ENCODE data around the gene ASAP2.

Gene ASAP2

DNA sequence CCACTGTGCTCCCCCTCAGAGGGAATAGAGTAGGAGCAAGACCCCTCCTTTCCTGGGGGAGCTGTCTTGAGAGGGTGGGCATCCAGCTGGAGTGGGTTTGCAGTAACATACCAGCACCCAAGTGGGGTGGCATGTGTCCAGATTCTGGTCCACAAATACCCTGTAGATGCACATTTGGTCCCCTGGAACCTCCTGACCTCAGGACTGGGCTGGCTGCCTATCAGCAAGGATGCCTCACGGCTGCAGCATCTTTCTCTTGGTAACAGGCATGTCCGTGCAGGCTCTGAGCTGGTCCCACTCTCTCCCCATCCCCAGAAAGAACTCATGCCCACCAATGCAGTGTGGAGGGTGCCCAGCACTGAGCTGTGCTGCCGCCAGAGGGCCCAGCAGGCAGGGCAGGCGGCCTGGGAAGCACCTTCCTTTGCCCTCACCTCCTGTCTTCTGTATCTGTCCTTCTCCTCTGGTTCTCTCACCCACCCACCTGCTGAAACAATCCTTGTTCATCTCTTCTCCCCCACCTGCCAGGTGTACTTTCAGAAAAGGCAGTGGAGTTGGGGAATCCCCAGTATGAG is 169.3 kb downstream of the ASAP2 start:
- peak; percentile 90 for FAIRE-seq

DNA sequence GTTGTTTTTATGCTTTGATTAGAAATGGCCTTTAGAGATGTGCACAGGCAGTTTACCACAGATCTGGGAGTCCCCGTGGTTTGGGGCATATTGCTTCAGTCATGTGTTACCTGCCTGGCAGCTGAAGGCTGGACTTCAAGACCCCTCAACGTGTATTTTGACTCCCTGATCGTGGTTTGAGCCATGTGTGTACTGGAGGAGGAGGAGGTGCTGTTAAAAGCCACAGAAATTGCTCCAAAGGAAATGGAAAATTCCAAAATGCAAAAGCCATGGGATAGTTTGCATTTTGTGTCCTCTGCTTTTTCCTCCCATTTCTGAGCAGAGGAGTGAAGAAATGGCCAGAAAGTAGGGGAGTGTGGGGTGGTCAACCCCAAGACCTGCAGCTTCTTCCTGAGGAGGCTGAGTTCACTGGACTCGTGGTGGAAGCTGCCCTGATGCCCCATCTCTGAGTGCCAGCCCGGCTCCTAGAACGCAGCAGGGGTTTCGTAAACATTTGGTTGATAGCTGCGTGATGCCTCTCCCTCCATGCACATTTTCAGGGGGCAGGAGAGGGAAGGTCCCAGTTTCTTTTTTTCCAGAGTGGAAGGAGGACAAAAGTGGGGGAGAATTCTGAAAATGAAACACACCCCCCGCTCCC is 171.0 kb downstream of the ASAP2 start:
- FAIRE-seq (no peak), DNase-seq (ENCODE audit: insufficient read length) (no peak)
- TF ChIP-seq TAF1 (IDR thresholded peaks at IDR 0.05; ENCODE audit: borderline replicate concordance, low read depth, low read length), result no peak
- no peak for TF ChIP-seq POLR2AphosphoS5 (IDR thresholded peaks at IDR 0.05; ENCODE audit: low read depth, low read length)
- TF ChIP-seq POLR2A (IDR thresholded peaks at IDR 0.05; ENCODE audit: low read depth, low read length), result no peak

More for the DNA sequence above, 169.3 kb downstream of the ASAP2 start:
- TF ChIP-seq TAF1 (IDR thresholded peaks at IDR 0.05; ENCODE audit: borderline replicate concordance, low read depth, low read length) (no peak), POLR2AphosphoS5 (IDR thresholded peaks at IDR 0.05; ENCODE audit: low read depth, low read length) (no peak), POLR2A (IDR thresholded peaks at IDR 0.05; ENCODE audit: low read depth, low read length) (no peak)
- DNase-seq (ENCODE audit: insufficient read length), result peak; percentile 40

GRCh38 chr2:9378433-9379390 is 172.1 kb downstream of the ASAP2 start:
- DNase-seq (ENCODE audit: insufficient read length), result no peak
- TF ChIP-seq TAF1 (IDR thresholded peaks at IDR 0.05; ENCODE audit: borderline replicate concordance, low read depth, low read length) (no peak), POLR2A (IDR thresholded peaks at IDR 0.05; ENCODE audit: low read depth, low read length) (no peak), POLR2AphosphoS5 (IDR thresholded peaks at IDR 0.05; ENCODE audit: low read depth, low read length) (no peak)
- no peak for FAIRE-seq

GRCh38 chr2:9379391-9379755 is 172.8 kb downstream of the ASAP2 start:
- no peak for DNase-seq (ENCODE audit: insufficient read length)
- FAIRE-seq, result no peak
- TF ChIP-seq POLR2AphosphoS5 (IDR thresholded peaks at IDR 0.05; ENCODE audit: low read depth, low read length) (no peak), POLR2A (IDR thresholded peaks at IDR 0.05; ENCODE audit: low read depth, low read length) (no peak), TAF1 (IDR thresholded peaks at IDR 0.05; ENCODE audit: borderline replicate concordance, low read depth, low read length) (no peak)

- no peak for TF ChIP-seq TAF1 (IDR thresholded peaks at IDR 0.05; ENCODE audit: borderline replicate concordance, low read depth, low read length)
- no peak for TF ChIP-seq POLR2AphosphoS5 (IDR thresholded peaks at IDR 0.05; ENCODE audit: low read depth, low read length)
- TF ChIP-seq POLR2A (IDR thresholded peaks at IDR 0.05; ENCODE audit: low read depth, low read length), result no peak
- DNase-seq (ENCODE audit: insufficient read length), result no peak
- FAIRE-seq, result no peak
Measured at GRCh38 chr2:9380702-9381628, 174.4 kb downstream of the ASAP2 start.

DNA sequence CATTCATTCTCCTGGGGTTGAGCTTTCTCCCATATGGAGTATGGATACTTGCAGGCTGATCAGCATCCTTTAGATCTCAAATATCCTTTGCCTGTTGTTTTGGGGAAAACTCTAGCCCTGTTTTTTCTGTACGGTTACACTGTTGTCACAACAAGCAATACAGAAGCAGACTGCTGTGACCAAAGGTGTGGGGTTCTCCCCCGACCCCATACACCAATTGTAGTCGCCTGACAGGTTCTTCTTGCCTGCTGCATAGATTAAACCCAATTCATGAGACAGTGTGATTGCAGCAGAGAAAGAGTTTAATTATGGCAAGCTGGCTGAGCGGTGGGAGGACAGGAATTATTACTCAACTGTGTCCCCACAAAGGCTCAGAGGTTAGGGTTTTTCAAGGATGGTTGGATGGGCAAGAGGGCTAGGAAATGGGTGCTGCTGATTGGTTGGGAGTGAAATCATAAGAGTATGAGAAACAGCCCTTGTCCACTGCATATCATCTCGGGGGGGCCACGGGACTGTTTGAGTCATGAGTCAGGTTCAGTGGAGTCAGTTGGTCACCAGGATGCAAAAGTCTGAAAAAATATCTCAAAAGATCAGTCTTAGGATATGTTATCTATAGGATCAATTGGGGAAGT is 176.1 kb downstream of the ASAP2 start:
- no peak for DNase-seq (ENCODE audit: insufficient read length)
- FAIRE-seq, result no peak
- TF ChIP-seq POLR2A (IDR thresholded peaks at IDR 0.05; ENCODE audit: low read depth, low read length), result no peak
- TF ChIP-seq POLR2AphosphoS5 (IDR thresholded peaks at IDR 0.05; ENCODE audit: low read depth, low read length), result no peak
- no peak for TF ChIP-seq TAF1 (IDR thresholded peaks at IDR 0.05; ENCODE audit: borderline replicate concordance, low read depth, low read length)

- no peak for FAIRE-seq
- no peak for DNase-seq (ENCODE audit: insufficient read length)
- TF ChIP-seq POLR2AphosphoS5 (IDR thresholded peaks at IDR 0.05; ENCODE audit: low read depth, low read length) (no peak), POLR2A (IDR thresholded peaks at IDR 0.05; ENCODE audit: low read depth, low read length) (no peak), TAF1 (IDR thresholded peaks at IDR 0.05; ENCODE audit: borderline replicate concordance, low read depth, low read length) (no peak)
Measured at GRCh38 chr2:9384521-9384920, 177.9 kb downstream of the ASAP2 start.

DNA sequence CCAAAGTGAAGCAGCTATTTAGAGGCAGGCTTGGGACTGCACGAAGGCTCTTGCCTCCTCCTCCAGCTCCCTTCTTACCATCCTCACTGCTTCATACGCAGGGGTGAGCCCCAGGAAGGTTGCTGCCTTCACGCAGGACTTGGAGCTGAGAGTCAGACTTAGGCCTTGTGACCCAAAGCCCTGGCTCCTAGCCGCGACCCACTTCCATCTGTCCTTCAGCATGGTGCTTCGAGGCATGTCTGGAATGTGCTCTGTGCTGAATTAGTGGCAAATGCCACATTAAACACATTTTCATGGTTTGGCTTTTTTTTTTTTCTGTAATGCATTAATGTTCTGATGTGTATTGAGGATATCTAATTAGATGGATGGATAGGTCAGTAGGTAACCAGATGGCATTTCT is 179.2 kb downstream of the ASAP2 start:
- FAIRE-seq (no peak), DNase-seq (ENCODE audit: insufficient read length) (no peak)

GRCh38 chr2:9388199-9388681 is 181.6 kb downstream of the ASAP2 start:
- TF ChIP-seq TAF1 (IDR thresholded peaks at IDR 0.05; ENCODE audit: borderline replicate concordance, low read depth, low read length) (no peak), POLR2A (IDR thresholded peaks at IDR 0.05; ENCODE audit: low read depth, low read length) (no peak), POLR2AphosphoS5 (IDR thresholded peaks at IDR 0.05; ENCODE audit: low read depth, low read length) (no peak)
- DNase-seq (ENCODE audit: insufficient read length), result no peak
- no peak for FAIRE-seq

More for the DNA sequence above, 179.2 kb downstream of the ASAP2 start:
- no peak for TF ChIP-seq POLR2A (IDR thresholded peaks at IDR 0.05; ENCODE audit: low read depth, low read length)
- no peak for TF ChIP-seq POLR2AphosphoS5 (IDR thresholded peaks at IDR 0.05; ENCODE audit: low read depth, low read length)
- no peak for TF ChIP-seq TAF1 (IDR thresholded peaks at IDR 0.05; ENCODE audit: borderline replicate concordance, low read depth, low read length)
